ENCODE data around the gene IGSF10.

IGSF10 gene

DNA sequence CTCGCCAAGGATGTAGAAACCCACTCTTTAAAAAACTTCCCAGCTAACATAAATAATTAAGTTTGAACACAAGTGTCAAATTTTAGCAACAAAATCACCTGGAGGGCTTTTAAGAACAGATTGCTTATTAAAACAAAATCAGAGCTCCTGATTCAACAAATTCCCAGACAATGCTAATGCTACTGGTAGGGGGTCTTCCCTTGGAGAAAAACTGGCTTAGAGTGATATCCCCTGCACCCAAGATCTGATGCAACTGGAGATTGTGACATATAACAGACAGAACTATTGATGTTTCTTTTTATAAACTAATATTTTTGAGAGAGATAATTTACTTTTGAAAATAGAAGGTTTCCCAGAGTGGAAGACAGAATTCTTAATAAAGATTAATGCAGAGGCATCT is 19.9 kb downstream of the IGSF10 start:
- H2AFZ ChIP-seq (ENCODE audit: low read depth, low read length), result no peak overlapping the region
- no peak overlapping the region for H3K4me3 ChIP-seq (ENCODE audit: low read length)
- TF ChIP-seq EZH2phosphoT487 (IDR thresholded peaks at IDR 0.05; ENCODE audit: low read depth) (no peak), CTCF (IDR thresholded peaks at IDR 0.05; ENCODE audit: low read depth, low read length) (no peak)
- no peak overlapping the region for H3K27ac ChIP-seq (ENCODE audit: low read length)
- no peak overlapping the region for H3K9ac ChIP-seq (ENCODE audit: low read length)
- H3K79me2 ChIP-seq (ENCODE audit: low read length), result no peaks in the 10 kb centered on the region
- H4K20me1 ChIP-seq (ENCODE audit: insufficient read depth, low read length), result no peaks in the 10 kb centered on the region
- peaks cover 8% of the 10 kb centered on the region for H3K36me3 ChIP-seq (replicated peaks; ENCODE audit: low read depth, low read length)
- H3K4me2 ChIP-seq (ENCODE audit: low read length), result no peak overlapping the region
- no peaks in the 10 kb centered on the region for H3K9me3 ChIP-seq (ENCODE audit: insufficient read depth, low read length)
- H3K4me1 ChIP-seq (ENCODE audit: low read length), result no peaks in the 10 kb centered on the region
- H3K27me3 ChIP-seq (ENCODE audit: low read depth, low read length), result no peaks in the 10 kb centered on the region

DNA sequence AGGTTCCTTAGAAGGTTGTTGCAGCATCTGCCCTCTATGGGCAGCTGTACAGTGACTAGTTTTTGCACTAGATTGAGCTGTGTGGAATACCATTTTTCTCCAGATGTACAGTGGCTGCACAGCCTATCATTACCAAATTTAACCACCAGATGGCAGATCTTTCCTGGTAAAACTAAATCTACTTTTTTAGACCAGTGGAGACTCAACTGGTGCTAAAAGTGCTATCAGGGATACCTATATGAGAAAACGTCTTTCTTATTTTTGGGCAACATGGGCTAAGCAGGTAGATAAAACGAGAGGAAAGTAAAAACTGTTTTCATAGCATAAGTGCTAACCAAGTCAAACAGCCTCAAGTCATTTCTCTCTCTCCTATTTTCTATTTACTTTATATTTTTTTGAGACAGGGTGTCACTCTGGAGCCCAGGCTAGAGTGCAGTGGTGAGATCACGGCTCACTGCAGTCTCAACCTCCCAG is 21.2 kb downstream of the IGSF10 start:
- Histone ChIP-seq H3K4me3 (ENCODE audit: low read length) (no peak overlapping the region), H3K4me2 (ENCODE audit: low read length) (no peak overlapping the region), H3K27ac (ENCODE audit: low read length) (no peak overlapping the region), H4K20me1 (ENCODE audit: insufficient read depth, low read length) (no peaks in the 10 kb centered on the region), H3K36me3 (replicated peaks; ENCODE audit: low read depth, low read length) (peaks cover 8% of the 10 kb centered on the region), H3K27me3 (ENCODE audit: low read depth, low read length) (no peaks in the 10 kb centered on the region), H3K4me1 (ENCODE audit: low read length) (no peaks in the 10 kb centered on the region), H2AFZ (ENCODE audit: low read depth, low read length) (no peak overlapping the region), H3K79me2 (ENCODE audit: low read length) (no peaks in the 10 kb centered on the region), H3K9ac (ENCODE audit: low read length) (no peak overlapping the region), H3K9me3 (ENCODE audit: insufficient read depth, low read length) (no peaks in the 10 kb centered on the region)
- no peak for TF ChIP-seq EZH2phosphoT487 (IDR thresholded peaks at IDR 0.05; ENCODE audit: low read depth)
- TF ChIP-seq CTCF (IDR thresholded peaks at IDR 0.05; ENCODE audit: low read depth, low read length), result peak; percentile 82

GRCh38 chr3:151437906-151438305 is 23.0 kb downstream of the IGSF10 start:
- Histone ChIP-seq H3K27ac (ENCODE audit: low read length) (no peak overlapping the region), H3K9ac (ENCODE audit: low read length) (no peak overlapping the region)
- TF ChIP-seq EZH2phosphoT487 (IDR thresholded peaks at IDR 0.05; ENCODE audit: low read depth) (no peak), CTCF (IDR thresholded peaks at IDR 0.05; ENCODE audit: low read depth, low read length) (no peak)

DNA sequence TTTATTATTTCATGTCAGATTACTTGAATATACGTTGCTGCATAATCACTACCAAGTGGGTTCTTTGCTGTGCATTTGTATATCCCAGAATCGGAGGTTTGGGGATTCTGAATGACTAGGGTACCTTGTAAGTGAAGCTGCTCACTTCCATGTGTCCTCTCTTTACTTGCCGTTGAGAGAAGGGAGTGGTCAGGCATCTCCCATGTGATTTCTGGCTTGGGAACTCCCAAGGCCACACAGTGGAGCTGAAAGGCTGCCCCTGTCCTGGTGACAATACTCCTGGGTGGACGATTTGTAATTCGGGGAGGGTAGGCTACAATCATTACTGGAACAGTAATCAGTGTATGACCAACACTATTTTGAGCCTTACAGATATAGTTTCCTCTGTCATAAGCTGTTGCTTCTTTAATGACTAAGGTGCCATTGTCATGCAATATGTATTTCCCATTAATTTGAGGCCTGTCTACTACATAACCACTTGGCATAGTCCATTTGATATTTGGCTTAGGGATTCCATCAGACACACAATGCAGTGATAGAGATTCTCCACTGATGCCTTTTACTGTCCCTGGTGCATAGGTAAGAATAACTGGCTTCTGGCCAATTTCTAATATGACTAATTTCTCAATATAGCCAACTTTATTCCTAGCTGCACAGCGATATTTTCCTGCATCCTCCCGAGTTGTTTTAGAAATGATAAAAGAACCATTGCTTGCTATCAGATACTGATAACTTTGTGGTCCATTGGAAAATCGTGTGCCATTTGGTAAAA is 24.0 kb downstream of the IGSF10 start:
- TF ChIP-seq EZH2phosphoT487 (IDR thresholded peaks at IDR 0.05; ENCODE audit: low read depth), result no peak
- TF ChIP-seq CTCF (IDR thresholded peaks at IDR 0.05; ENCODE audit: low read depth, low read length), result no peak
- Histone ChIP-seq H3K9ac (ENCODE audit: low read length) (no peak overlapping the region), H4K20me1 (ENCODE audit: insufficient read depth, low read length) (no peaks in the 10 kb centered on the region), H2AFZ (ENCODE audit: low read depth, low read length) (no peak overlapping the region), H3K9me3 (ENCODE audit: insufficient read depth, low read length) (no peaks in the 10 kb centered on the region), H3K4me3 (ENCODE audit: low read length) (no peak overlapping the region), H3K4me1 (ENCODE audit: low read length) (no peaks in the 10 kb centered on the region), H3K4me2 (ENCODE audit: low read length) (no peak overlapping the region), H3K27me3 (ENCODE audit: low read depth, low read length) (no peaks in the 10 kb centered on the region), H3K36me3 (replicated peaks; ENCODE audit: low read depth, low read length) (peaks cover 5% of the 10 kb centered on the region), H3K79me2 (ENCODE audit: low read length) (no peaks in the 10 kb centered on the region), H3K27ac (ENCODE audit: low read length) (no peak overlapping the region)

More at GRCh38 chr3:151437906-151438305, 23.0 kb downstream of the IGSF10 start:
- Histone ChIP-seq H4K20me1 (ENCODE audit: insufficient read depth, low read length) (no peaks in the 10 kb centered on the region), H3K4me2 (ENCODE audit: low read length) (no peak overlapping the region), H2AFZ (ENCODE audit: low read depth, low read length) (no peak overlapping the region), H3K4me3 (ENCODE audit: low read length) (no peak overlapping the region), H3K79me2 (ENCODE audit: low read length) (no peaks in the 10 kb centered on the region), H3K9me3 (ENCODE audit: insufficient read depth, low read length) (no peaks in the 10 kb centered on the region), H3K4me1 (ENCODE audit: low read length) (no peaks in the 10 kb centered on the region), H3K27me3 (ENCODE audit: low read depth, low read length) (no peaks in the 10 kb centered on the region), H3K36me3 (replicated peaks; ENCODE audit: low read depth, low read length) (peaks cover 5% of the 10 kb centered on the region)
